Stomach (tissue), 9 donors: ENCODE data around the gene ETFDH. TPM values are rescaled to one million over a fixed set of nuclear protein-coding genes. Genes with fewer than 3 reads are reported as not detected.

Experiments used
- DNase-seq, 2 donors: peaks; one replicate each; pipeline versions ENCODE4 v3.0.0 to v3.0.0-alpha.2; 2013 to 2019
- H3K27ac ChIP-seq, 5 donors: fragments of 200-600 bp in 4 of 5; sonication (generic) in 4 of 5; one replicate each; pipeline ENCODE4 v1.5.1; 2013 to 2019; ENCODE audit warnings: mild to moderate bottlenecking in 1 of 5, moderate library complexity in 1 of 5
- H3K27me3 ChIP-seq, 3 donors: fragments of 200-600 bp; sonication (generic); one replicate each; pipeline ENCODE4 v1.5.1; 2017 to 2019; ENCODE audit warnings: mixed run types in 1 of 3
- H3K36me3 ChIP-seq, 4 donors: fragments of 200-600 bp; sonication (generic); 1 replicate in 3 of 4; 2 replicates in 1 of 4; pipeline ENCODE4 v1.5.1; 2016 to 2019
- H3K4me1 ChIP-seq, 4 donors: fragments of 200-600 bp; sonication (generic); one replicate each; pipeline ENCODE4 v1.5.1; 2016 to 2019
- H3K4me3 ChIP-seq, 4 donors: fragments of 200-600 bp; sonication (generic) in 3 of 4; one replicate each; pipeline ENCODE4 v1.5.1; 2016 to 2019; ENCODE audit warnings: mild to moderate bottlenecking in 1 of 4
- H3K9me3 ChIP-seq, 4 donors: fragments of 200-600 bp; sonication (generic); one replicate each; pipeline ENCODE4 v1.5.1; 2016 to 2019
- EP300 ChIP-seq: sonication (generic); formaldehyde crosslinking; IDR thresholded peaks from one replicate; pipeline ENCODE4 v1.6.1; 2017; ENCODE audit warnings: antibody characterized with exemption
- POLR2A ChIP-seq, 4 donors: fragments of 450-650 bp; IDR thresholded peaks; one replicate each; pipeline ENCODE4 v1.6.1; 2016; ENCODE audit warnings: antibody characterized with exemption in 4 of 4, control low read depth in 2 of 4, mild to moderate bottlenecking in 1 of 4, moderate library complexity in 1 of 4
- POLR2AphosphoS5 ChIP-seq, 3 donors: sonication (generic); formaldehyde crosslinking; IDR thresholded peaks; one replicate each; pipeline ENCODE4 v1.6.1; 2016; ENCODE audit warnings: antibody characterized with exemption in 3 of 3
- WGBS, 5 donors: extraction: QIAGEN DNeasy Blood & Tissue Kit in 3 of 5; methylation state at CpG; one replicate each; pipeline versions ENCODE4 v1.1.5 to v1.1.7; 2013 to 2018; 5-methylcytosine and 5-hydroxymethylcytosine counted together
- intact Hi-C: fragments of 100-400 bp; cut with DNase I; formaldehyde crosslinking; loops from one replicate; pipeline ENCODE4 v1.15.1; 2023; ENCODE audit warnings: low total_unique reads
- polyA plus RNA-seq, 3 donors: library from polyadenylated mRNA; stranded (reverse); fragments of 200-250 nt; gene quantifications; one replicate each; pipeline ENCODE4 v1.2.3, GENCODE V29; 2013
- total RNA-seq, 5 donors: library from RNA; depleted of rRNA; stranded (reverse); fragments of >200 nt; gene quantifications; one replicate each; pipeline versions ENCODE4 v1.1.0 to v1.2.3, GENCODE V29; 2014 to 2016
- TF ChIP-seq, protein P1 (sequence below), 7 experiments: fragments of 450-650 bp in 4 of 7; fragments of 200-600 bp in 3 of 7; sonication (generic) in 3 of 7; IDR thresholded peaks; one replicate each; pipeline ENCODE4 v1.5.1; 2016 to 2019; ENCODE audit warnings: antibody characterized with exemption in 7 of 7, control low read depth in 2 of 7, mild to moderate bottlenecking in 1 of 7
- donor health status: healthy with polysubstance abuse.
- donor health status: Bipolar disorder and iron deficiency.
- donor health status: healthy.

The ETFDH gene
- total and polyA plus RNA-seq, 8 donors: 9.3 to 78.0 (median 21.8) TPM

DNA sequence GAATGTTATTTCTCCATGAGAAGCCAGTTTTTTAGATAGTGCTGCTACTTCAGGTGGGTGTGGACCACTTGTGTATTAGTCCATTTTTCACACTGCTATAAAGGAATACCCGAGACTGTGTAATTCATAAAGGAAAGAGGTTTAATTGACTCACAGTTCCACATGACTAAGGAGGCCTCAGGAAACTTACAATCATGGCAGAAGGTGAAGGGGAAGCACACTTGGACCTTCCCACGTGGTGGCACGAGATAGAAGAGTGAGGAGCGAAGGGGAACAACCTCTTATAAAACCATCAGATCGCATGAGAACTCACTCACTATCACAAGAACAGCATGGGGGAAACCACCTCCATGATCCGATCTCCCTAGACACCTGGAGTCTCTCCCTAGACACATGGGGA, 54.5 kb downstream of the ETFDH start:
- no peak for DNase-seq
- TF ChIP-seq POLR2AphosphoS5 (IDR thresholded peaks at IDR 0.05) (no peak), EP300 (no peak), POLR2A (IDR thresholded peaks at IDR 0.05) (no peak)
- TF ChIP-seq, protein P1, sequence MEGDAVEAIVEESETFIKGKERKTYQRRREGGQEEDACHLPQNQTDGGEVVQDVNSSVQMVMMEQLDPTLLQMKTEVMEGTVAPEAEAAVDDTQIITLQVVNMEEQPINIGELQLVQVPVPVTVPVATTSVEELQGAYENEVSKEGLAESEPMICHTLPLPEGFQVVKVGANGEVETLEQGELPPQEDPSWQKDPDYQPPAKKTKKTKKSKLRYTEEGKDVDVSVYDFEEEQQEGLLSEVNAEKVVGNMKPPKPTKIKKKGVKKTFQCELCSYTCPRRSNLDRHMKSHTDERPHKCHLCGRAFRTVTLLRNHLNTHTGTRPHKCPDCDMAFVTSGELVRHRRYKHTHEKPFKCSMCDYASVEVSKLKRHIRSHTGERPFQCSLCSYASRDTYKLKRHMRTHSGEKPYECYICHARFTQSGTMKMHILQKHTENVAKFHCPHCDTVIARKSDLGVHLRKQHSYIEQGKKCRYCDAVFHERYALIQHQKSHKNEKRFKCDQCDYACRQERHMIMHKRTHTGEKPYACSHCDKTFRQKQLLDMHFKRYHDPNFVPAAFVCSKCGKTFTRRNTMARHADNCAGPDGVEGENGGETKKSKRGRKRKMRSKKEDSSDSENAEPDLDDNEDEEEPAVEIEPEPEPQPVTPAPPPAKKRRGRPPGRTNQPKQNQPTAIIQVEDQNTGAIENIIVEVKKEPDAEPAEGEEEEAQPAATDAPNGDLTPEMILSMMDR (IDR thresholded peaks at IDR 0.05): no peak
- H3K36me3 ChIP-seq: no peaks in the 10 kb centered on the region
- intact Hi-C loops: loop anchor here (10.0 kb wide), 2 partner anchors 448 to 478 kb away; no protein-coding TSS in a partner anchor
- no peak overlapping the region for H3K4me3 ChIP-seq
- WGBS, 5 donors: 79 to 86% (median 84%) methylated on average over 6 of the region's 6 CpGs
- no peaks in the 10 kb centered on the region for H3K27me3 ChIP-seq
- H3K27ac ChIP-seq: no peak overlapping the region
- H3K4me1 ChIP-seq: peaks cover 8 to 26% (median 11%) of the 10 kb centered on the region in 4 donors
- H3K9me3 ChIP-seq: no peaks in the 10 kb centered on the region

DNA sequence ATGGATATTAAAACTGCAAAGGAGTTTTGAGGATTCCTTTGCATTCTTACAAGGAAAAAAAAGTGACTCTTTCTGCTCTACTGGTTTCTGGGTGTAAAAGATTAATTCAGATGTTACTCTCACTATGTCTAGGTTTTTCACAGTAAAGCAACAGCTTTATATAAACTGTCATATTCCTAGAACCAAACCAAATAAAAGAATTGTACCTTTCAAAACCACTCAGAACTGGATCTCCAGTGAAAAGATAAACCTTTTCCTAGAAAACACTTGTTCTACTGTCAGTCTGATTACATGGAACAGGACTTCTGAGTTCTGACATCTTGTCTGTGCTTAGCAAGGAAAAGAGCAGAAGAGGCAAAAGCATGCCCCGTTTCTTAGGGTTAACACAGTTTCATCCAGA, 56.1 kb downstream of the ETFDH start:
- intact Hi-C loops: loop anchor here (10.0 kb wide), 2 partner anchors 447 to 477 kb away; no protein-coding TSS in a partner anchor
- no peak for DNase-seq
- WGBS, 5 donors: 65 to 90% (median 75%) methylated on average over 1 of the region's 1 CpG
- no peaks in the 10 kb centered on the region for H3K27me3 ChIP-seq
- no peak for TF ChIP-seq POLR2A (IDR thresholded peaks at IDR 0.05)
- no peak for TF ChIP-seq EP300
- TF ChIP-seq, protein P1 (IDR thresholded peaks at IDR 0.05): no peak
- TF ChIP-seq POLR2AphosphoS5 (IDR thresholded peaks at IDR 0.05): no peak
- H3K4me1 ChIP-seq: peaks cover 0 to 16% (median 3%) of the 10 kb centered on the region in 4 donors
- H3K4me3 ChIP-seq: no peak overlapping the region
- no peaks in the 10 kb centered on the region for H3K36me3 ChIP-seq
- H3K9me3 ChIP-seq: no peaks in the 10 kb centered on the region
- no peak overlapping the region for H3K27ac ChIP-seq

DNA sequence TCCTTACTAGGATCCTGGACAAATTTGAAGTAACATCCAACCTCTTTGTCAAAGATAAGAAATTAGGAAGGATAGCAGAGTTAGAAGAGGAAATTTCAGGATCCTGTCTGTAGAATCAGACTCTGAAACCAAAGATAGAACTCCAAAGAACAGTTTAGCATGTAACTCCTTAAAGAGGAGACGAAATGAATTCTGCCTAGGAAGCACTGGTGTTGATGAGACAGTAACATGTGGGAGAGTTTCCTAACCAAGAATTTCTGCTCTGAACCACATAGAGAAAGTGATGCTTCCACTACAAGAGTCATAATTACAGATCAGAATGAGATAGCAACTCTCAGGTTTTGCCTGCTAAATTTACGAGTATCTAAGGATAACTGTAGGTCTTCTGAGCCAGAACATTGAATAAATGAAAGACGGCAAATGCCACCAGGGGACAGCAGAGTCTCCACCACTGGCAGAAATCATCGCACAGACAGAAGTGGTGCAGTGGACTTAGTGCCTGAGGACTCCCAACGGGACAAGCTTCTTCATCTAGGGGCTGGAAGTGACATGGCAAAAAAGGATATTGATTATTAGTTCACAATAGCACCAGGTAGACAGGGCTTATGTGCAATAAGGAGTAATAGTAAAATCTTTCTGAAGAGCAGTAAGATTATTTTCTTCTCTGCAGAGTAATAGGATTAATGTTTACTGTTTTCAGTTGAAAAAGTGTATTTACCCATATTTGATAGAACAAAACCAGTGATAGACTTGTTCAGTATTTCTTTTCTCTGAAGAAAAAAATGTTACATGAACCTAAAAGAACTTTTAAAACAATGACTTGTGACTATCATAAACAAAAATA, 57.8 kb downstream of the ETFDH start:
- Histone ChIP-seq H3K27me3 (no peaks in the 10 kb centered on the region), H3K27ac (no peak overlapping the region), H3K4me1 (peaks cover 0 to 7% (median 0%) of the 10 kb centered on the region in 4 donors), H3K36me3 (no peaks in the 10 kb centered on the region), H3K9me3 (no peaks in the 10 kb centered on the region), H3K4me3 (no peak overlapping the region)
- intact Hi-C loops: loop anchor here (5.0 to 10.0 kb wide), 3 partner anchors 122 to 475 kb away; no protein-coding TSS in a partner anchor
- WGBS, 5 donors: 16 to 22% (median 19%) methylated on average over 5 of the region's 5 CpGs
- TF ChIP-seq POLR2A (IDR thresholded peaks at IDR 0.05) (no peak), POLR2AphosphoS5 (IDR thresholded peaks at IDR 0.05) (peak in 1 of 3 donors; percentile 37), EP300 (no peak)
- TF ChIP-seq, protein P1 (IDR thresholded peaks at IDR 0.05): peak in 5 of 7 experiments; percentile 65 to 97 (median 80)
- DNase-seq: peak; percentile 68 to 86

DNA sequence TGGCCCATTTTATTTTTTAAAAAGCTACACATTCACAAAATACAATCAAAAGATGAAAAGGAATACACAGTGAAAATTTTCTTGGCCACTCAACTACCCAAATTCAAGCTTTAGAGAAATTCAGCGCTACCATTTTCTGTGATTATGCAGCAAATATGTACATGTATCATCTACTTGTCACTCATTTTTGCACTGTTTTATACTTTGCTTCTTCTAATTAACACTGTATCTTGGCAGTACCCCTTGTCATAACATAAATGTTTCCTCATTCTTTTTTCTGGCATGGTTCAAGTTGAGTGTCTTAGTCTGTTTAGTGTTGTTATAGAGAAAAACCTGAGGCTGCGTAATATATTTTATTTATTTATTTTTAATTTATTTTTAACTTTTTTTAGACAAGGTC, 66.8 kb downstream of the ETFDH start:
- H3K27ac ChIP-seq: no peak overlapping the region
- DNase-seq: no peak
- TF ChIP-seq, protein P1 (IDR thresholded peaks at IDR 0.05): no peak
- TF ChIP-seq EP300 (no peak), POLR2AphosphoS5 (IDR thresholded peaks at IDR 0.05) (no peak), POLR2A (IDR thresholded peaks at IDR 0.05) (no peak)
- intact Hi-C loops: no loop called here
- H3K4me1 ChIP-seq: no peaks in the 10 kb centered on the region
- H3K4me3 ChIP-seq: no peak overlapping the region
- H3K36me3 ChIP-seq: no peaks in the 10 kb centered on the region
- 94 to 99% (median 96%) methylated on average over 2 of the region's 2 CpGs for WGBS, 5 donors
- H3K9me3 ChIP-seq: no peaks in the 10 kb centered on the region
- H3K27me3 ChIP-seq: no peaks in the 10 kb centered on the region
